Naive thymus-derived CD8-positive, alpha-beta T cell (primary cell): Measurements from ENCODE around the gene MID1. TPM values are rescaled to one million over a fixed set of nuclear protein-coding genes. Genes with fewer than 3 reads are reported as not detected.
"Not testable (repeated sequence)": the region's sequence is repeated elsewhere in the genome, so short reads cannot be mapped to it uniquely, and the experiment has no call there.

ENCODE experiments used
- ATAC-seq, 2 donors: fragments of 150-1000 bp; cut with Tn5 transposase in 1 of 2; sonication (Bioruptor Pico), chemical (Tn5 transposase) in 1 of 2; 1 replicate in 1 of 2; 2 replicates in 1 of 2; pipeline ENCODE4 v1.10.0; 2021; ENCODE audit warnings: mild to moderate bottlenecking in 2 of 2, moderate library complexity in 2 of 2
- POLR2A ChIA-PET: fragments of 350-600 bp; sonication (Branson Sonifier 250); formaldehyde crosslinking; loops from one replicate; lab custom pipeline; 2021; ENCODE audit warnings: antibody characterized with exemption; lab: Charles Lee
- DNase-seq, 10 donors: peaks; one replicate each; pipeline versions ENCODE4 v3.0.0 to v3.0.0-alpha.2; 2020 to 2022
- H3K27ac Mint-ChIP-seq, 10 donors: one replicate each; pipeline ENCODE4 v1.8.0; 2020 to 2022; ENCODE audit warnings: mild to moderate bottlenecking in 10 of 10, mixed read lengths in 10 of 10, moderate library complexity in 4 of 10, inconsistent platforms in 1 of 10
- H3K27me3 Mint-ChIP-seq, 5 donors: one replicate each; pipeline ENCODE4 v1.8.0; 2021 to 2022; ENCODE audit warnings: mixed read lengths in 5 of 5
- H3K36me3 Mint-ChIP-seq, 3 donors: one replicate each; pipeline ENCODE4 v1.8.0; 2020 to 2022; ENCODE audit warnings: mixed read lengths in 3 of 3, mild to moderate bottlenecking in 2 of 3, inconsistent platforms in 1 of 3
- H3K4me1 Mint-ChIP-seq, 4 donors: one replicate each; pipeline ENCODE4 v1.8.0; 2021 to 2022; ENCODE audit warnings: mixed read lengths in 4 of 4
- H3K4me3 Mint-ChIP-seq, 10 donors: one replicate each; pipeline ENCODE4 v1.8.0; 2020 to 2022; ENCODE audit warnings: mild to moderate bottlenecking in 10 of 10, mixed read lengths in 10 of 10, moderate library complexity in 6 of 10, inconsistent platforms in 1 of 10
- H3K9me3 Mint-ChIP-seq, 9 donors: one replicate each; pipeline ENCODE4 v1.8.0; 2020 to 2022; ENCODE audit warnings: mixed read lengths in 9 of 9, mild to moderate bottlenecking in 3 of 9, inconsistent platforms in 1 of 9, moderate library complexity in 1 of 9
- polyA plus RNA-seq, 3 donors: library from polyadenylated mRNA; unstranded; fragments of 300-500 nt; fragmentation: Illumina TruSeq; gene quantifications; one replicate each; pipeline ENCODE4 v1.2.3, GENCODE V29; 2021
- total RNA-seq, 8 experiments: library from RNA in 2 of 8; stranded (reverse) in 2 of 8; gene quantifications; one replicate each; pipeline ENCODE4 v1.2.3 and lab custom pipeline; 2021 to 2026

Gene MID1
- total and polyA plus RNA-seq, 5 experiments from 2014 or later, result 0.31 TPM; not detected in 4

GRCh38 chrX:10615931-10616774 is 4.2 kb downstream of the MID1 start:
- Mint-ChIP-seq H3K27ac (no peak overlapping the region), H3K36me3 (peaks cover 0 to 4% (median 0%) of the 10 kb centered on the region in 3 donors), H3K9me3 (peaks cover 0 to 7% (median 0%) of the 10 kb centered on the region in 9 donors), H3K4me1 (peaks cover 9 to 21% (median 15%) of the 10 kb centered on the region in 4 donors), H3K4me3 (no peak overlapping the region), H3K27me3 (peaks cover 5 to 30% (median 26%) of the 10 kb centered on the region in 5 donors)
- DNase-seq (peak in 1 of 10 donors; percentile 0), ATAC-seq (no peak)
- POLR2A ChIA-PET, result no interaction called here

GRCh38 chrX:10612215-10612614 is 8.2 kb downstream of the MID1 start:
- H3K9me3 Mint-ChIP-seq, result peaks cover 0 to 4% (median 0%) of the 10 kb centered on the region in 9 donors
- peaks cover 0 to 4% (median 0%) of the 10 kb centered on the region in 3 donors for H3K36me3 Mint-ChIP-seq
- POLR2A ChIA-PET, result no interaction called here

GRCh38 chrX:10611441-10612090 is 8.8 kb downstream of the MID1 start:
- DNase-seq, result no peak
- no peak overlapping the region for H3K4me3 Mint-ChIP-seq
- H3K27ac Mint-ChIP-seq, result no peak overlapping the region
- peaks cover 0 to 12% (median 10%) of the 10 kb centered on the region in 5 donors for H3K27me3 Mint-ChIP-seq
- POLR2A ChIA-PET, result no interaction called here
- peaks cover 0 to 6% (median 0%) of the 10 kb centered on the region in 3 donors for H3K36me3 Mint-ChIP-seq
- H3K4me1 Mint-ChIP-seq, result peaks cover 0 to 2% (median 0%) of the 10 kb centered on the region in 4 donors
- no peak for ATAC-seq
- peaks cover 0 to 4% (median 0%) of the 10 kb centered on the region in 9 donors for H3K9me3 Mint-ChIP-seq

More at GRCh38 chrX:10612215-10612614, 8.2 kb downstream of the MID1 start:
- H3K27me3 Mint-ChIP-seq, result peaks cover 0 to 15% (median 12%) of the 10 kb centered on the region in 5 donors
- H3K4me3 Mint-ChIP-seq, result no peak overlapping the region
- H3K27ac Mint-ChIP-seq, result no peak overlapping the region
- no peak for ATAC-seq
- no peak for DNase-seq
- peaks cover 0 to 2% (median 0%) of the 10 kb centered on the region in 4 donors for H3K4me1 Mint-ChIP-seq

- Mint-ChIP-seq H3K27ac (no peak overlapping the region), H3K27me3 (peaks cover 0 to 5% (median 0%) of the 10 kb centered on the region in 5 donors), H3K36me3 (peaks cover 0 to 6% (median 0%) of the 10 kb centered on the region in 3 donors), H3K4me3 (no peak overlapping the region), H3K4me1 (no peaks in the 10 kb centered on the region), H3K9me3 (no peaks in the 10 kb centered on the region)
- DNase-seq (no peak), ATAC-seq (no peak)
- POLR2A ChIA-PET, result no interaction called here
Measured at GRCh38 chrX:10608099-10608498, 12.3 kb downstream of the MID1 start.

GRCh38 chrX:10607233-10607632 is 13.2 kb downstream of the MID1 start:
- POLR2A ChIA-PET, result no interaction called here
- peaks cover 0 to 6% (median 0%) of the 10 kb centered on the region in 3 donors for H3K36me3 Mint-ChIP-seq
- H3K9me3 Mint-ChIP-seq, result no peaks in the 10 kb centered on the region
- no peaks in the 10 kb centered on the region for H3K4me1 Mint-ChIP-seq
- H3K4me3 Mint-ChIP-seq, result no peak overlapping the region
- H3K27ac Mint-ChIP-seq, result no peak overlapping the region
- DNase-seq, result no peak
- peaks cover 0 to 7% (median 0%) of the 10 kb centered on the region in 5 donors for H3K27me3 Mint-ChIP-seq
- ATAC-seq, result no peak

- H3K36me3 Mint-ChIP-seq, result peaks cover 0 to 6% (median 0%) of the 10 kb centered on the region in 3 donors
- H3K27me3 Mint-ChIP-seq, result peaks cover 0 to 3% (median 0%) of the 10 kb centered on the region in 5 donors
- H3K4me1 Mint-ChIP-seq, result no peaks in the 10 kb centered on the region
- H3K4me3 Mint-ChIP-seq, result no peak overlapping the region
- DNase-seq (no peak), ATAC-seq (no peak)
- H3K27ac Mint-ChIP-seq, result no peak overlapping the region
- no peaks in the 10 kb centered on the region for H3K9me3 Mint-ChIP-seq
- POLR2A ChIA-PET, result no interaction called here
Measured at GRCh38 chrX:10603612-10604011, 16.8 kb downstream of the MID1 start.

- Mint-ChIP-seq H3K9me3 (no peaks in the 10 kb centered on the region), H3K4me3 (no peak overlapping the region), H3K36me3 (peaks cover 0 to 6% (median 0%) of the 10 kb centered on the region in 3 donors), H3K27me3 (peaks cover 0 to 3% (median 0%) of the 10 kb centered on the region in 5 donors), H3K27ac (no peak overlapping the region), H3K4me1 (no peaks in the 10 kb centered on the region)
- DNase-seq, result no peak
- no peak for ATAC-seq
- POLR2A ChIA-PET, result no interaction called here
Measured at GRCh38 chrX:10602646-10603045, 17.7 kb downstream of the MID1 start.

GRCh38 chrX:10600479-10600878 is 19.9 kb downstream of the MID1 start:
- no peak overlapping the region for H3K4me3 Mint-ChIP-seq
- no peaks in the 10 kb centered on the region for H3K4me1 Mint-ChIP-seq
- no peaks in the 10 kb centered on the region for H3K36me3 Mint-ChIP-seq
- no peak overlapping the region for H3K27ac Mint-ChIP-seq
- DNase-seq (no peak), ATAC-seq (no peak)
- H3K9me3 Mint-ChIP-seq, result no peaks in the 10 kb centered on the region
- H3K27me3 Mint-ChIP-seq, result peaks cover 0 to 3% (median 0%) of the 10 kb centered on the region in 5 donors
- POLR2A ChIA-PET, result no interaction called here

GRCh38 chrX:10598540-10598939 is 21.8 kb downstream of the MID1 start:
- H3K4me3 Mint-ChIP-seq, result no peak overlapping the region
- ATAC-seq, result no peak

GRCh38 chrX:10597871-10598270 is 22.5 kb downstream of the MID1 start:
- no peak overlapping the region for H3K27ac Mint-ChIP-seq
- POLR2A ChIA-PET, result no interaction called here
- no peak for ATAC-seq

More at GRCh38 chrX:10598540-10598939, 21.8 kb downstream of the MID1 start:
- H3K4me1 Mint-ChIP-seq, result no peaks in the 10 kb centered on the region
- H3K27ac Mint-ChIP-seq, result no peak overlapping the region
- no peak for DNase-seq
- H3K27me3 Mint-ChIP-seq, result peaks cover 0 to 3% (median 0%) of the 10 kb centered on the region in 5 donors
- H3K9me3 Mint-ChIP-seq, result no peaks in the 10 kb centered on the region
- no peaks in the 10 kb centered on the region for H3K36me3 Mint-ChIP-seq
- POLR2A ChIA-PET, result no interaction called here

GRCh38 chrX:10591363-10592335 is 28.7 kb downstream of the MID1 start:
- H3K27ac Mint-ChIP-seq, result no peak overlapping the region
- no peaks in the 10 kb centered on the region for H3K4me1 Mint-ChIP-seq
- no peak for DNase-seq

More at GRCh38 chrX:10597871-10598270, 22.5 kb downstream of the MID1 start:
- no peak overlapping the region for H3K4me3 Mint-ChIP-seq
- H3K9me3 Mint-ChIP-seq, result no peaks in the 10 kb centered on the region
- DNase-seq, result no peak
- H3K4me1 Mint-ChIP-seq, result no peaks in the 10 kb centered on the region
- no peaks in the 10 kb centered on the region for H3K36me3 Mint-ChIP-seq
- no peaks in the 10 kb centered on the region for H3K27me3 Mint-ChIP-seq

GRCh38 chrX:10589787-10590186 is 30.6 kb downstream of the MID1 start:
- H3K36me3 Mint-ChIP-seq, H3K4me3 Mint-ChIP-seq, H3K27ac Mint-ChIP-seq, DNase-seq, H3K4me1 Mint-ChIP-seq, ATAC-seq, POLR2A ChIA-PET, H3K27me3 Mint-ChIP-seq: not testable (repeated sequence)
- peaks cover 0 to 28% (median 4%) of the 10 kb centered on the region in 9 donors for H3K9me3 Mint-ChIP-seq

More at GRCh38 chrX:10591363-10592335, 28.7 kb downstream of the MID1 start:
- Mint-ChIP-seq H3K9me3 (peaks cover 0 to 9% (median 0%) of the 10 kb centered on the region in 9 donors), H3K36me3 (no peaks in the 10 kb centered on the region), H3K27me3 (peaks cover 0 to 3% (median 0%) of the 10 kb centered on the region in 5 donors), H3K4me3 (no peak overlapping the region)
- ATAC-seq, result no peak
- POLR2A ChIA-PET, result no interaction called here
